HG03103 (cell line): ENCODE data around the gene GPHN.

Source experiments
- ATAC-seq: cut with Tn5 transposase; IDR thresholded peaks from one replicate; pipeline ENCODE4 v1.9.1; 2021; ENCODE audit warnings: low read depth; ENCODE audit not compliant: unreplicated experiment

The GPHN gene

DNA sequence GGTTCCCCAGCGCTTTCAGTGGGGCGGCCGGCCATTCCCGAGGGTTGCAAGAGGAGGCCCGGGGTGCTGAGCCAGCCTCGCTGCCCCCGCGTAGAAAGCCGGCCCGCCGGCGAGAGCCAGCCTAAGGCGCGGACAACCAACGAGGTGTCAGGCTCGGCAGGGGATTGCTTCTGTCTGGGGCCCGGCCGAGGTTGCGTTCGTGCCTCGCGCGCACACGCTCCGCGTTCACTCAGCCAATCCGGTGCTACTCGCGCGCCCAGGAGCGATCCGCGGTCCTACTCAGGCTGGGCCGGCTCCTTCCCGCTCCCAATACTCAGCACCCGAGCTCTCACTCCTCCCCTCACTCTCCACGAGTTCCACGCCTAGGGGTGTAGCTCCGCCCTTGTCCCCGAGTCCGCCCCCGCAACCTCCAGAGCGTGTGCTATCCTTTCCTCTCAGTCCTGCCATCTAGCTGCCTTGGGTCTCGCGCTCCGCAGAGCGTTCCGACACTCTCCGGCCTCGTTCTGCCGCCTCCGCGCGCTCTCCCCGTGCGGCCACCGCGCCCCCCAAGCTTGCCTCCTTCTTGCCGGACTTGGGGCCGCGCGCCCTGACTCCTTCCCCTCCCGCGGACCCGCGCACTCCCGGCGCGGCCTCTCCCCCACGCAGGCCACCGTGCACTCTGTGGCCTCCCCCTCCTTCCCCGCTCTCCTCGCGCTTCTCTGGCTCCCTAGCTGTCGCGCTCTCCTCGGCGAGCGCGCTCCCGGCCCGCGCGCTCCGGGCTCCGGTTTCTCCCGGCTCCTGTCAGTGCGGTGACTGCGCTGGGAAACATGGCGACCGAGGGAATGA, at the start of gene GPHN:
TSS of gene GPHN (plus strand) at position 426 of the 825 bp plus-strand sequence.
- ATAC-seq: peak; percentile 78

- ATAC-seq: no peak
Observed at GRCh38 chr14:66459603-66460002, 48.3 kb upstream of the GPHN start.

- no peak for ATAC-seq
Observed at GRCh38 chr14:66464261-66464660, 43.7 kb upstream of the GPHN start.

DNA sequence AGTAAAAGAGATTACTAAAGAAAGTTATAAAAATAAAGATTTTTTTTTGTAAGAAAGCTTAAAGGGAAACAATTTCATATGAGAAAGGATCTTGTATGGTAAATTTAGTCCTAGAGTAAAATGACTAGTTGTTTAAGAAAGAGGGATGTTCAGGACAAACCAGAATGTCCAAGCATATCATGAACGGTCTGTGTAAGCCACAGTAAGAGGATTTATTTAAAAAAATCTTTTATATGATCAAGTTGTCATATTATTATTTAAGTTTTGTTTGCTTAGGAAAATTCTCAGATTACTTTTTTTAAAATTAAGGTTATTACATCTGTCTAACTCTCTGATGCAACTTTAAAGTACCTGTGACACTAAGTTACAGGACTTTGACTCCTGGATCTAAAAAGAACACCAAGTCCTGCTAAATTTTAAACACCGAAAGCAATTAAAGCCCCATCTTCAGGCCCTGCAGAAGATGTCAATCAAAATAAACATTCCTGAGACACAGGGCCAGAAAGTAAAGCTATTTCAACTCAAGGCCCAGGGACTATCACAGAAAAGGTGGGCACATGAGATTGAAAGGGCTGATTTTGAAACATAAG, 39.1 kb upstream of the GPHN start:
- ATAC-seq: no peak

GRCh38 chr14:66471584-66471983, 36.4 kb upstream of the GPHN start:
- no peak for ATAC-seq

GRCh38 chr14:66472251-66472650, 35.7 kb upstream of the GPHN start:
- ATAC-seq: no peak

GRCh38 chr14:66473223-66473622, 34.7 kb upstream of the GPHN start:
- ATAC-seq: no peak

DNA sequence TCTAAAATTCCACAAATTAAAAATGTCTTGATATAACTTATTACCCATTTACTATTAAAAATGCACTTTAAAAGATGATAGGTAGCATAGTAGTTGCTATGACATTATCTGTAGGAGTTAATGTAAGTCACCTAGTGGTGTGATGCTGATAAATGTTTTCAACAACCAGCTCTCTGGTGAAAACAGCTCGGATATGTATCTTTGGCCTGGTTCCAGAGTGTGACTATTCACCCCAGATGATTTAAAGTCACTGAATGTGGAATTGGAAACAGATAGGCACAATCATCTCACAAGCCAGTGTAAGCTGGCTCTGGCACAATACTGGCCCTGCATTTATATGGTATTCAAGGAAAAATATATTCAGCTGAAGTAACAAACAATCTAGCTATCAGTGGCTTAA, 31.0 kb upstream of the GPHN start:
- ATAC-seq: no peak

DNA sequence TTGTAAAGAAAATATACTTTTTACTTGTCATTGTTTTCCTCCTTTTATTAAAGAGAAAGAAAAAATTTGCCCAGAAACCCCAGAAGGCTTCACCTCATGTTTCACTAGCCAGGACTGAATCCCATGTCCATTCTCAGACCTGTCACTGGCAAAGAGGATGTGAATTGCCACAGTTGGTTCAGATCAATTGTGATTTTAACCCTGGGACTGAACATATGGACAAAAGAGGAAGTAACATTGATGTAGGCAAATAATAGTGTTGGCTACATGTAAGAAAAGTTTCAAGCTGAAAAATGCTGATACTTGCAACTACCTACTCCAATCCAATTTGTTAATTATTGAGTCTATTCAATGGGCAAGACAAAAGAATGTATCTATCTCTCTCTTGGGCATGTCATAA, 30.4 kb upstream of the GPHN start:
- no peak for ATAC-seq

GRCh38 chr14:66482873-66483272, 25.1 kb upstream of the GPHN start:
- no peak for ATAC-seq

DNA sequence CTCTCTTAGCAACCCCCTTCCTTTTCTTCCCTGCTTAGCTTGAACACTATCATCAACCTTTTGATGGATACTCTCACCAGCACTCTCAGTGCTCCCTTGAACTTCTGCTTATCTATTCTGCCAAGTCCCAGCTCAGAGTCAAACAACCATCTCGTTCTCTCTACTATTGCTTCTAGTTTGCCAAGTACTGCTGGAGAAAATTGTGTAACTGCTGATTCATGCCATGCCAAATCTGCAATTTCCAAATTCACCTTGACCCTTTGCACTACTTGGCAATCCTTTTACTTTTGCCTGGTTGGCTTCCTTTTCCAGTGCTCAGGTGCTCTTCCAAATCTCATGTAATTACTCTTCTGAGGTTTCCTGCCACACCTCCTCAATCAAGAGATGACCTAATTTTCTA, 24.6 kb upstream of the GPHN start:
- ATAC-seq: no peak

- no peak for ATAC-seq
Observed at GRCh38 chr14:66485029-66485428, 22.9 kb upstream of the GPHN start.

GRCh38 chr14:66485910-66486421, 22.0 kb upstream of the GPHN start, which contains the start of gene CCDC196:
CCDC196 (plus strand) TSS chr14:66486371; CDS start chr14:66486503, 132 bp downstream.
- no peak for ATAC-seq

- no peak for ATAC-seq
Observed at GRCh38 chr14:66487164-66487563, 20.8 kb upstream of the GPHN start.

- no peak for ATAC-seq
Observed at GRCh38 chr14:66490143-66491111, 17.5 kb upstream of the GPHN start.

DNA sequence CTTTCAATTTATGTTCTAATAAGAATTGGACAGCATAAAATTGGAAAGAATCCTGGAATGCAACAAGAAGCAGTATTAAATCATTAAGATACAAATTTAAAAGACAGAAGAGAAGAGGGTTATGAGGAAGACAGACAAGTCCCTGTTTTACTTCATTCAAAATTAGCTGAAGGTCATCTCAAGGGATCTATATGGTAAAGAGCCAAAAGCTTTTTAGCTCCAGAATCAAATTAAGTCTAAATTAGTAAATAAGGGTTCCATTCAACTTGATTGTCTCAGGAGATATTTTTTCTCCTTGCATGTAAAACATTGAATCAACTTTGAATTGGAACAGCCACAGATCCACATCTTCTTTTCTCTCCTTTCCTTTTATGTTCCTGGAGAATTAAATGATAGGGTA, 14.2 kb upstream of the GPHN start:
- no peak for ATAC-seq

- peak; percentile 90 for ATAC-seq
Observed at GRCh38 chr14:66495218-66496098, 12.5 kb upstream of the GPHN start.

DNA sequence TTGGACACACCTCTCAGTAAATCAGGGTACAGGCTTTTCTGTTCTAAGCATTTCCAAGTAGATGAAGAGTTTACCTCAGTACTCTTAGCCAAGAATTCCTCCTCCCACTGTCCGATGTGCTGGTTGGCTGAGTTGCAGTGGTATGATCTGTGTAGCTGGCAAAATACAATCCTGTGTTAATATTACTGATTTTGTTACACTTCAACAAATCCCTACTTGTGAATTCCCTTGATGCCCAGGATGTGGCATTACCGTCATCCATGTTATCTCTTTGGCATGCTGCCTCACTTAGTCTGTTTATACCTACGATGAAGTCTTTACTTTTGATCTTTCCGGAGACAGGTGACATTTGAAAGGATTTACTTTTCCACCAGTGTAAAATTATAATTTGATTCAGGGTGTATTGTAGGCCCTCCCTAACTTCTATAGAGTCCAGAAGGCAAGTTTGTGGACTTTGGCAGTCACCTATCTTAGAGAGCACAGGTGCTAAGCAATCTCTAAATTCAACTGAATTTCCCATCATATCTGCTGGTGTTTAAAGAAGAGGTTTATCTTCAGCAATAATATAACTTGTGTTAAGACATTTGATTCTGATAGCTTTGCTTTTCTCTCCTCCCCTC, 11.6 kb upstream of the GPHN start:
- no peak for ATAC-seq

- ATAC-seq: no peak
Observed at GRCh38 chr14:66496911-66497310, 11.0 kb upstream of the GPHN start.
